Spleen (tissue), 7 donors: ENCODE results near the gene OR56A1.

ENCODE experiments used
- POLR2A ChIP-seq, 3 donors: fragments of 450-650 bp; IDR thresholded peaks; one replicate each; pipeline ENCODE4 v1.5.1; 2017; ENCODE audit warnings: antibody characterized with exemption in 3 of 3, mild to moderate bottlenecking in 1 of 3
- POLR2AphosphoS5 ChIP-seq, 3 donors: sonication (generic); formaldehyde crosslinking; IDR thresholded peaks; one replicate each; pipeline ENCODE4 v1.5.1; 2017; ENCODE audit warnings: antibody characterized with exemption in 3 of 3
- TF ChIP-seq, protein P1 (sequence below), 11 experiments: fragments of 200-600 bp in 7 of 11; fragments of 450-650 bp in 4 of 11; sonication (generic) in 4 of 11; IDR thresholded peaks in 8 of 11; conservative IDR thresholded peaks in 3 of 11; 1 replicate in 7 of 11; 2 replicates in 4 of 11; pipeline versions ENCODE4 v1.4.0 to v1.8.0; 2016 to 2021; ENCODE audit warnings: antibody characterized with exemption in 11 of 11, inconsistent platforms in 4 of 11, mild to moderate bottlenecking in 1 of 11
- donor health status: DM: no; HTN: no; CAD: no; lungs with moderate emphysema.
- donor health status: DM: no; HTN: no; CAD: no.
- donor health status: DM: no; HTN: no; CAD: no.

DNA sequence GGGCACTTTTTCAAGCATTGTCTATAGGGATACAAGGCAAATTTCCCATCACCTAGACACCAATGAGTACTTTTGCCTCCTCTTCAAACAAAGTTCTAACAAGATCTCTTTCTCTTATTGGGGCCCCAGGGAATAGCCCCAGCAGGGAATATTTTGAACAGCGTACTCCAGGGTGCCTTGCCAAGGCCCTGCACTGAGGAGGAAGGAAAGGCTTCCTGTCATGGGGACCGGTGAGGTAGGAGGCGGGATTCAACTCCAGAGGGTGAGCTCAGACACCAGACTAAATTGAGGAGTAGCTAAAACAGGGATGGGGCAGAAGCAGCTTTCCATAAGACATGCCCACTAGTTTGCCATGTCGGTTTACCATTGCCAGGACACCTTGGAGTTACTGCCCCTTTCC lies 48.9 kb upstream of the OR56A1 start:
- TF ChIP-seq, protein P1, sequence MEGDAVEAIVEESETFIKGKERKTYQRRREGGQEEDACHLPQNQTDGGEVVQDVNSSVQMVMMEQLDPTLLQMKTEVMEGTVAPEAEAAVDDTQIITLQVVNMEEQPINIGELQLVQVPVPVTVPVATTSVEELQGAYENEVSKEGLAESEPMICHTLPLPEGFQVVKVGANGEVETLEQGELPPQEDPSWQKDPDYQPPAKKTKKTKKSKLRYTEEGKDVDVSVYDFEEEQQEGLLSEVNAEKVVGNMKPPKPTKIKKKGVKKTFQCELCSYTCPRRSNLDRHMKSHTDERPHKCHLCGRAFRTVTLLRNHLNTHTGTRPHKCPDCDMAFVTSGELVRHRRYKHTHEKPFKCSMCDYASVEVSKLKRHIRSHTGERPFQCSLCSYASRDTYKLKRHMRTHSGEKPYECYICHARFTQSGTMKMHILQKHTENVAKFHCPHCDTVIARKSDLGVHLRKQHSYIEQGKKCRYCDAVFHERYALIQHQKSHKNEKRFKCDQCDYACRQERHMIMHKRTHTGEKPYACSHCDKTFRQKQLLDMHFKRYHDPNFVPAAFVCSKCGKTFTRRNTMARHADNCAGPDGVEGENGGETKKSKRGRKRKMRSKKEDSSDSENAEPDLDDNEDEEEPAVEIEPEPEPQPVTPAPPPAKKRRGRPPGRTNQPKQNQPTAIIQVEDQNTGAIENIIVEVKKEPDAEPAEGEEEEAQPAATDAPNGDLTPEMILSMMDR (IDR thresholded peaks at IDR 0.05 in 8 of 11, conservative IDR thresholded peaks at IDR 0.05 in 3 of 11), result no peak
- TF ChIP-seq POLR2A (IDR thresholded peaks at IDR 0.05) (no peak), POLR2AphosphoS5 (IDR thresholded peaks at IDR 0.05) (no peak)
